ENCODE measurements around the gene LYRM4. TPM values are rescaled to one million over a fixed set of nuclear protein-coding genes. Genes with fewer than 3 reads are reported as not detected.

The LYRM4 gene
- total RNA-seq, 2 donors from 2014 or later: 19.1 to 22.5 TPM

DNA sequence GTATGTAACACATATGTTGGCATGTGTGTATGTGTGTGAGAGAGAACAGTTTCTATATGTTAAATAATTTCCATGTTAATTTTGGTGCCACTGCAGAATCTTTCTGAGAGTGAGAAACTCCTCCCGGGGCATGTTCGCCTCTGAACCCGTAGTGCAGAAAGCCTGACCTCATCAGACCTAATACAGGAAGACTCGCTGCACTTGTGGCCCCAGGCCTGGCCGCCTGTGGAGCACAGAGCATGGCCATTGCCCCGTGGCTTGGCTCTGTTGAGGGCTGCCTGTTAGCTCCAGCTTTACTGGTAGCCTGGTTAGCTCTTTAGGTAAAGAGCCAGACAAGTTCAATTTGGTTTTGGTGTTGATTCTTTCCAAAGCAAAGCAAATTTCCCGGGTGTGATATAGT is 26.0 kb upstream of the LYRM4 start:
- TF ChIP-seq, protein P1, sequence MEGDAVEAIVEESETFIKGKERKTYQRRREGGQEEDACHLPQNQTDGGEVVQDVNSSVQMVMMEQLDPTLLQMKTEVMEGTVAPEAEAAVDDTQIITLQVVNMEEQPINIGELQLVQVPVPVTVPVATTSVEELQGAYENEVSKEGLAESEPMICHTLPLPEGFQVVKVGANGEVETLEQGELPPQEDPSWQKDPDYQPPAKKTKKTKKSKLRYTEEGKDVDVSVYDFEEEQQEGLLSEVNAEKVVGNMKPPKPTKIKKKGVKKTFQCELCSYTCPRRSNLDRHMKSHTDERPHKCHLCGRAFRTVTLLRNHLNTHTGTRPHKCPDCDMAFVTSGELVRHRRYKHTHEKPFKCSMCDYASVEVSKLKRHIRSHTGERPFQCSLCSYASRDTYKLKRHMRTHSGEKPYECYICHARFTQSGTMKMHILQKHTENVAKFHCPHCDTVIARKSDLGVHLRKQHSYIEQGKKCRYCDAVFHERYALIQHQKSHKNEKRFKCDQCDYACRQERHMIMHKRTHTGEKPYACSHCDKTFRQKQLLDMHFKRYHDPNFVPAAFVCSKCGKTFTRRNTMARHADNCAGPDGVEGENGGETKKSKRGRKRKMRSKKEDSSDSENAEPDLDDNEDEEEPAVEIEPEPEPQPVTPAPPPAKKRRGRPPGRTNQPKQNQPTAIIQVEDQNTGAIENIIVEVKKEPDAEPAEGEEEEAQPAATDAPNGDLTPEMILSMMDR (IDR thresholded peaks at IDR 0.05): no peak
- Histone ChIP-seq H3K27me3 (no peaks in the 10 kb centered on the region), H3K4me3 (no peak overlapping the region), H3K9me3 (no peaks in the 10 kb centered on the region), H3K27ac (no peak overlapping the region), H3K4me1 (peaks cover 0 to 14% of the 10 kb centered on the region in 2 donors), H3K36me3 (no peaks in the 10 kb centered on the region)
- no peak for DNase-seq (ENCODE audit: low spot score)

DNA sequence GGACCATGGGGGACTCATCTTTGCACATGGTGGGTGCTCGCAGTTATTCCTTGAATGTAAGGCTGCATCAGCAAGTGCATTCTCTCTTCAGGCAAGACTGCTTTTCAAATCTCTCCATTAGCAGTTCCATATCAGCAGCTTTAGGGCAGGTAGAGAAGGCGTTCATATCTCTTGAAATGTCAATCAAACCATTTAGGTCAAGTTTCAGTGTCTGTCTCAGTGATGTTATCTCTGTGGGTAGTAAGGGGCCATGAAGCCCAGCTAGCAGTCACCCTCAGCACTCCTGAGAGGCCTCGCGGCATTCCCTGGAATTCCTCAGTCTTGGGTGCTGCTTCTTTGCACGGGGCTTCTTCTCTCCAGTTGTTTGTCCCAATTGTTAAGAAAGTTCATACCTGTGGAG is 24.8 kb upstream of the LYRM4 start:
- Histone ChIP-seq H3K9me3 (no peaks in the 10 kb centered on the region), H3K4me3 (no peak overlapping the region), H3K27ac (no peak overlapping the region), H3K4me1 (peaks cover 0 to 14% of the 10 kb centered on the region in 2 donors), H3K36me3 (no peaks in the 10 kb centered on the region), H3K27me3 (no peaks in the 10 kb centered on the region)
- TF ChIP-seq, protein P1 (IDR thresholded peaks at IDR 0.05): no peak
- no peak for DNase-seq (ENCODE audit: low spot score)

DNA sequence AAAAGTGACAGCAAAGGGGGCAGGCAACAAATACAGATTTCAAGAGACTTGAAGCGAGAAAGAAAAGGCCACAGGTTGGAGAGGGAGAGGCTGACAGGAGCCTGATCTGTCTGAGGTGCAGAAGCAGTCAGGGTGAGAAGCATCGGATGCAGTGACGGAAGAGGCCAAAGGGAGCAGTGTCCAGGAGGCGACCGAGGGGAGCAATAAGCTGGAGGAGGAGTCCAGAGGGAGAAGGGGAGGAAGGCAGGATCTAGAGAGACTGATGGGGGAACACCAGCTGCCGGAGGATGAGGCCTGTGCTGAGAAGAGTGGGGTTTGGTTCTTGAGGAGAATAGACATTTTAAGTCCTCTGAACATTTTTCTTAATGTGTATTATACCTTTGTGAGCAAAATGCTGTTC is 24.3 kb upstream of the LYRM4 start:
- peaks cover 0 to 14% of the 10 kb centered on the region in 2 donors for H3K4me1 ChIP-seq
- H3K27ac ChIP-seq: no peak overlapping the region
- H3K9me3 ChIP-seq: no peaks in the 10 kb centered on the region
- no peaks in the 10 kb centered on the region for H3K27me3 ChIP-seq
- no peak overlapping the region for H3K4me3 ChIP-seq
- no peaks in the 10 kb centered on the region for H3K36me3 ChIP-seq
- DNase-seq (ENCODE audit: low spot score): no peak
- TF ChIP-seq, protein P1 (IDR thresholded peaks at IDR 0.05): no peak

DNA sequence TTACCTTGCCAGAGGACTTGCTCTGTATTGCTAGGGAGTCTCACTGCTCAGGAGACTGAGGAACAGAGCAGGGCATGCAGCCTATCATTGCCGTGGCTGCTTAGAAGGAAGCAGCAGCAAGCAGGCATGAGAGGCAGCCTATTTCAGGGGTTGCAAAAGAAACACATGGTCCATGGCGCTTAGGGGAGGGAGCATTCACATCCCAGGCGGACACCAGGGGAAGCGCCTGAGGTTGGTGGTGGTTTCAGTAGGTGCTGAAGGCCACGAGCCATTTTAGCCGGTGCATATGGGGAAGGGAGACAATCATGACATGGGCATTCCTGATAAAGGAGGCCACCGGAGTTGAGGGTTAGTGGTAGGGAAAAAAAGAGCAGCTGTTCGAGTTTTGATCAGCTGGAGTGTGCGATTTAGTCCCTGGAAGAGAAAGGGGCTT is 21.5 kb upstream of the LYRM4 start:
- Histone ChIP-seq H3K27ac (no peak overlapping the region), H3K4me1 (peaks cover 0 to 5% of the 10 kb centered on the region in 2 donors), H3K4me3 (no peak overlapping the region), H3K27me3 (no peaks in the 10 kb centered on the region), H3K36me3 (no peaks in the 10 kb centered on the region), H3K9me3 (no peaks in the 10 kb centered on the region)
- TF ChIP-seq, protein P1 (IDR thresholded peaks at IDR 0.05): no peak
- no peak for DNase-seq (ENCODE audit: low spot score)

DNA sequence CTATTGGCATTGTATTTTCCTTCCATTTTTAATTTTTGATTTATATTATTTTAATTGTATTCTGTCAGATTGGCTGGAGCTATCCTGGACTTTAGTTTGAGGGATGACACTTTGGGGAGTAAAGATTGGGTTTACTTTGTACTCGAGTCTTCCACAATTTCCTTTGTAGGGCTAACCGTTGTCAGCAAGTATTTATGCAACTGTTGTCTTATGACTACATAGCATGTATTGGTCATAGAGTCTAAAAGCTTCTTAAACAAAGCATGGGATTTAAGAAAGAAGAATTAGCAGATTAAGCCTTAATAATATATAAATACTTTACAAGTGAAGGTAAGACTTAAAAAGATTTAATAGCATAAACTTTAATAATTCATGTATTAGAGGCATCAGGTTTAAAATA is 20.2 kb upstream of the LYRM4 start:
- H3K27ac ChIP-seq: no peak overlapping the region
- H3K27me3 ChIP-seq: no peaks in the 10 kb centered on the region
- no peaks in the 10 kb centered on the region for H3K4me1 ChIP-seq
- no peaks in the 10 kb centered on the region for H3K9me3 ChIP-seq
- TF ChIP-seq, protein P1 (IDR thresholded peaks at IDR 0.05): no peak
- no peak overlapping the region for H3K4me3 ChIP-seq
- H3K36me3 ChIP-seq: no peaks in the 10 kb centered on the region
- no peak for DNase-seq (ENCODE audit: low spot score)

DNA sequence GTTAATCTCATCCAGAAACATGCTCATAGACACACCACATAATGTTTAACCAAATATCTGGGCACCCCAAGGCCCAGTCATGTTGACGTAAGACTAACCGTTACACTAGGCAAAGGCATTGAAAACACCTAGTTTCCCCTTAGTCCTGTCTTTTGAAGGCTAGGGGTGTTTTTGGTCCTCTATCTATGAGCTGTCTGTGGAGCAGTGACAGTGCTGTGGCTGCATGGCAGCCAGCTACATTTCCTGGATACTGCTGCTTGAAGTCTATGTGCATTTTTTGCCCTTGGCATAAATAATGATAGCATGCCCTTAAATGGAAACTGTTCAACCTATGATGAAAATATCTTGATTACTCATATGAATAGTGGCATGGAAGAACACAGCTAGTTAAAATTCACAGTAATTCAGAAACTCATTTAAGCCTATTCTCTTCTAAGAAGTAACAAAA is 19.2 kb upstream of the LYRM4 start:
- H3K9me3 ChIP-seq: no peaks in the 10 kb centered on the region
- DNase-seq (ENCODE audit: low spot score): no peak
- TF ChIP-seq, protein P1 (IDR thresholded peaks at IDR 0.05): no peak
- H3K4me1 ChIP-seq: no peaks in the 10 kb centered on the region
- no peak overlapping the region for H3K4me3 ChIP-seq
- H3K27ac ChIP-seq: no peak overlapping the region
- no peaks in the 10 kb centered on the region for H3K27me3 ChIP-seq
- no peaks in the 10 kb centered on the region for H3K36me3 ChIP-seq
